Lung (tissue), 12 donors: ENCODE results near the gene CDH4. TPM values are rescaled to one million over a fixed set of nuclear protein-coding genes. Genes with fewer than 3 reads are reported as not detected.

ENCODE experiments used
- ATAC-seq: fragments of 200-7000 bp; cut with Tn5 transposase; one replicate; pipeline ENCODE4 v1.9.1; 2020; ENCODE audit warnings: moderate number of reproducible peaks; ENCODE audit not compliant: insufficient read depth, low FRiP score
- DNase-seq, 3 donors: peaks; one replicate each; pipeline ENCODE4 v3.0.0-alpha.2; 2013 to 2017
- H3K27ac ChIP-seq, 2 donors: one replicate each; pipeline ENCODE4 v1.5.1; 2013; ENCODE audit warnings: mild to moderate bottlenecking in 2 of 2, moderate library complexity in 2 of 2, control low read depth in 1 of 2, inconsistent platforms in 1 of 2, low read depth in 1 of 2, low read length in 1 of 2
- H3K27me3 ChIP-seq, 3 donors: one replicate each; pipeline ENCODE4 v1.5.1; 2013; ENCODE audit warnings: low read length in 2 of 3; ENCODE audit not compliant: control insufficient read depth in 3 of 3, insufficient read depth in 3 of 3
- H3K36me3 ChIP-seq, 4 donors: one replicate each; pipeline ENCODE4 v1.5.1; 2013; ENCODE audit warnings: low read length in 4 of 4, mild to moderate bottlenecking in 1 of 4, moderate library complexity in 1 of 4; ENCODE audit not compliant: control insufficient read depth in 4 of 4, insufficient read depth in 4 of 4
- H3K4me1 ChIP-seq, 5 donors: one replicate each; pipeline ENCODE4 v1.5.1; 2013; ENCODE audit warnings: low read length in 5 of 5, mild to moderate bottlenecking in 2 of 5, moderate library complexity in 1 of 5; ENCODE audit not compliant: control insufficient read depth in 5 of 5, insufficient read depth in 5 of 5
- H3K4me3 ChIP-seq: one replicate; pipeline ENCODE4 v1.5.1; 2013; ENCODE audit warnings: mild to moderate bottlenecking, control low read depth, moderate library complexity
- H3K9ac ChIP-seq, 2 donors: one replicate each; pipeline ENCODE4 v1.5.1; 2013; ENCODE audit warnings: low read length in 2 of 2, control low read depth in 1 of 2; ENCODE audit not compliant: insufficient read depth in 1 of 2
- H3K9me3 ChIP-seq, 4 donors: one replicate each; pipeline ENCODE4 v1.5.1; 2013; ENCODE audit warnings: low read length in 3 of 4, mild to moderate bottlenecking in 1 of 4, moderate library complexity in 1 of 4; ENCODE audit not compliant: control insufficient read depth in 4 of 4, insufficient read depth in 3 of 4
- CTCF ChIP-seq: IDR thresholded peaks from 2 replicates; pipeline ENCODE4 v1.5.1; 2012; ENCODE audit warnings: mild to moderate bottlenecking; ENCODE audit errors: control extremely low read depth, extremely low read depth
- WGBS, 2 donors: extraction: QIAGEN DNeasy Blood & Tissue Kit; methylation state at CpG; one replicate each; pipeline ENCODE4 v1.1.7; 2013; 5-methylcytosine and 5-hydroxymethylcytosine counted together
- polyA plus RNA-seq, 2 donors: library from polyadenylated mRNA; stranded (reverse); fragments of 200-250 nt; gene quantifications; one replicate each; pipeline ENCODE4 v1.2.1, GENCODE V29; 2013
- total RNA-seq, 2 donors: library from RNA; depleted of rRNA in 1 of 2; stranded (reverse); fragments of >200 nt in 1 of 2; gene quantifications; one replicate each; pipeline ENCODE4 v1.2.1, GENCODE V29; 2014 to 2021
- donor health status: control.
- donor health status: control.
- donor health status: Bipolar disorder and iron deficiency.
- donor health status: healthy.
- donor health status: DM: yes; HTN: yes; CAD: no.

CDH4 gene
- total and polyA plus RNA-seq, 4 donors = 0.10 to 2.1 (median 0.34) TPM

GRCh38 chr20:61846074-61846473 lies 594.0 kb downstream of the CDH4 start:
- H3K27me3 ChIP-seq = peaks cover 0 to 10% (median 0%) of the 10 kb centered on the region in 3 donors

GRCh38 chr20:61846741-61847419 lies 594.8 kb downstream of the CDH4 start:
- Histone ChIP-seq H3K36me3 (peaks cover 0 to 4% (median 0%) of the 10 kb centered on the region in 4 donors), H3K4me1 (peaks cover 0 to 19% (median 0%) of the 10 kb centered on the region in 5 donors), H3K9me3 (peaks cover 0 to 16% (median 0%) of the 10 kb centered on the region in 4 donors), H3K9ac (no peak overlapping the region), H3K4me3 (no peak overlapping the region), H3K27me3 (peaks cover 0 to 11% (median 3%) of the 10 kb centered on the region in 3 donors), H3K27ac (no peak overlapping the region)
- TF ChIP-seq CTCF = no peak
- ATAC-seq = no peak
- WGBS, 2 donors = 78 to 85% methylated on average over 11 of the region's 11 CpGs
- DNase-seq = no peak

More at GRCh38 chr20:61846074-61846473, 594.0 kb downstream of the CDH4 start:
- Histone ChIP-seq H3K4me3 (no peak overlapping the region), H3K9ac (no peak overlapping the region), H3K27ac (no peak overlapping the region), H3K9me3 (peaks cover 0 to 16% (median 0%) of the 10 kb centered on the region in 4 donors), H3K36me3 (peaks cover 0 to 4% (median 0%) of the 10 kb centered on the region in 4 donors), H3K4me1 (peaks cover 0 to 15% (median 0%) of the 10 kb centered on the region in 5 donors)
- ATAC-seq (no peak), DNase-seq (no peak)
- WGBS, 2 donors = 77 to 89% methylated on average over 15 of the region's 15 CpGs
- no peak for TF ChIP-seq CTCF

- Histone ChIP-seq H3K4me1 (peaks cover 0 to 19% (median 0%) of the 10 kb centered on the region in 5 donors), H3K9ac (no peak overlapping the region), H3K36me3 (peaks cover 0 to 4% (median 0%) of the 10 kb centered on the region in 4 donors), H3K4me3 (no peak overlapping the region), H3K9me3 (peaks cover 0 to 16% (median 0%) of the 10 kb centered on the region in 4 donors), H3K27ac (no peak overlapping the region), H3K27me3 (peaks cover 0 to 11% (median 3%) of the 10 kb centered on the region in 3 donors)
- WGBS, 2 donors = 83 to 95% methylated on average over 10 of the region's 10 CpGs
- ATAC-seq (no peak), DNase-seq (no peak)
- TF ChIP-seq CTCF = no peak
These were observed 595.3 kb downstream of the CDH4 start for GRCh38 chr20:61847420-61847748.
